ENCODE measurements around the gene NDE1.
"Not testable (repeated sequence)": the region's sequence is repeated elsewhere in the genome, so short reads cannot be mapped to it uniquely, and the experiment has no call there.

NDE1 gene

GRCh38 chr16:15714393-15715172 lies 64.5 kb downstream of the NDE1 start:
- H3K4me3 Mint-ChIP-seq, result no peak overlapping the region

GRCh38 chr16:15715221-15715620 lies 65.2 kb downstream of the NDE1 start:
- Mint-ChIP-seq H3K4me3 (no peak overlapping the region), H3K27me3 (no peaks in the 10 kb centered on the region), H3K4me1 (ENCODE audit: low read depth) (peaks cover 6% of the 10 kb centered on the region), H3K9me3 (ENCODE audit: low read depth) (no peaks in the 10 kb centered on the region), H3K36me3 (peaks cover 2% of the 10 kb centered on the region), H3K27ac (no peak overlapping the region)

More at GRCh38 chr16:15714393-15715172, 64.5 kb downstream of the NDE1 start:
- peaks cover 2% of the 10 kb centered on the region for H3K36me3 Mint-ChIP-seq
- no peaks in the 10 kb centered on the region for H3K27me3 Mint-ChIP-seq
- H3K4me1 Mint-ChIP-seq (ENCODE audit: low read depth), result peaks cover 6% of the 10 kb centered on the region
- no peaks in the 10 kb centered on the region for H3K9me3 Mint-ChIP-seq (ENCODE audit: low read depth)
- no peak overlapping the region for H3K27ac Mint-ChIP-seq

GRCh38 chr16:15716694-15717447 lies 66.8 kb downstream of the NDE1 start:
- H3K36me3 Mint-ChIP-seq, result peaks cover 2% of the 10 kb centered on the region
- no peak overlapping the region for H3K27ac Mint-ChIP-seq
- peaks cover 3% of the 10 kb centered on the region for H3K4me1 Mint-ChIP-seq (ENCODE audit: low read depth)
- H3K4me3 Mint-ChIP-seq, result no peak overlapping the region
- no peaks in the 10 kb centered on the region for H3K9me3 Mint-ChIP-seq (ENCODE audit: low read depth)
- H3K27me3 Mint-ChIP-seq, result no peaks in the 10 kb centered on the region

GRCh38 chr16:15721018-15721417 lies 71.0 kb downstream of the NDE1 start:
- H3K27ac Mint-ChIP-seq, result no peak overlapping the region
- H3K9me3 Mint-ChIP-seq (ENCODE audit: low read depth), result no peaks in the 10 kb centered on the region
- H3K4me3 Mint-ChIP-seq, result no peak overlapping the region
- H3K4me1 Mint-ChIP-seq (ENCODE audit: low read depth), result no peaks in the 10 kb centered on the region
- H3K27me3 Mint-ChIP-seq, result no peaks in the 10 kb centered on the region
- peaks cover 7% of the 10 kb centered on the region for H3K36me3 Mint-ChIP-seq

GRCh38 chr16:15723808-15724207 lies 73.8 kb downstream of the NDE1 start:
- H3K27ac Mint-ChIP-seq, result no peak overlapping the region
- H3K36me3 Mint-ChIP-seq, result peaks cover 8% of the 10 kb centered on the region
- H3K27me3 Mint-ChIP-seq, result no peaks in the 10 kb centered on the region

GRCh38 chr16:15725641-15726240 lies 75.7 kb downstream of the NDE1 start:
- Mint-ChIP-seq H3K27ac (no peak overlapping the region), H3K27me3 (no peaks in the 10 kb centered on the region), H3K36me3 (peaks cover 8% of the 10 kb centered on the region)

More at GRCh38 chr16:15723808-15724207, 73.8 kb downstream of the NDE1 start:
- Mint-ChIP-seq H3K4me3 (no peak overlapping the region), H3K9me3 (ENCODE audit: low read depth) (no peaks in the 10 kb centered on the region), H3K4me1 (ENCODE audit: low read depth) (no peaks in the 10 kb centered on the region)

GRCh38 chr16:15726715-15727114 lies 76.7 kb downstream of the NDE1 start:
- Mint-ChIP-seq H3K36me3 (peaks cover 8% of the 10 kb centered on the region), H3K27ac (no peak overlapping the region), H3K9me3 (ENCODE audit: low read depth) (no peaks in the 10 kb centered on the region), H3K4me1 (ENCODE audit: low read depth) (no peaks in the 10 kb centered on the region), H3K27me3 (no peaks in the 10 kb centered on the region), H3K4me3 (no peak overlapping the region)

More at GRCh38 chr16:15725641-15726240, 75.7 kb downstream of the NDE1 start:
- Mint-ChIP-seq H3K4me3 (no peak overlapping the region), H3K9me3 (ENCODE audit: low read depth) (no peaks in the 10 kb centered on the region), H3K4me1 (ENCODE audit: low read depth) (no peaks in the 10 kb centered on the region)

- not testable (repeated sequence) for H3K27me3 Mint-ChIP-seq; H3K4me1 Mint-ChIP-seq (ENCODE audit: low read depth); H3K27ac Mint-ChIP-seq; H3K36me3 Mint-ChIP-seq; H3K4me3 Mint-ChIP-seq; H3K9me3 Mint-ChIP-seq (ENCODE audit: low read depth)
Observed at GRCh38 chr16:15727697-15728096, 77.7 kb downstream of the NDE1 start.

- H3K27ac Mint-ChIP-seq, result no peak overlapping the region
- H3K4me3 Mint-ChIP-seq, result no peak overlapping the region
- no peaks in the 10 kb centered on the region for H3K27me3 Mint-ChIP-seq
- peaks cover 8% of the 10 kb centered on the region for H3K36me3 Mint-ChIP-seq
- no peaks in the 10 kb centered on the region for H3K4me1 Mint-ChIP-seq (ENCODE audit: low read depth)
- no peaks in the 10 kb centered on the region for H3K9me3 Mint-ChIP-seq (ENCODE audit: low read depth)
Observed at GRCh38 chr16:15729152-15729551, 79.1 kb downstream of the NDE1 start.

- H3K9me3 Mint-ChIP-seq (ENCODE audit: low read depth), result no peaks in the 10 kb centered on the region
- no peak overlapping the region for H3K4me3 Mint-ChIP-seq
- H3K36me3 Mint-ChIP-seq, result no peaks in the 10 kb centered on the region
- H3K27me3 Mint-ChIP-seq, result no peaks in the 10 kb centered on the region
- peak overlapping the region; percentile 5 for H3K27ac Mint-ChIP-seq
- no peaks in the 10 kb centered on the region for H3K4me1 Mint-ChIP-seq (ENCODE audit: low read depth)
Observed at GRCh38 chr16:15732416-15732815, 82.4 kb downstream of the NDE1 start.

- H3K4me1 Mint-ChIP-seq (ENCODE audit: low read depth), result no peaks in the 10 kb centered on the region
- H3K27me3 Mint-ChIP-seq, result no peaks in the 10 kb centered on the region
- H3K36me3 Mint-ChIP-seq, result peaks cover 2% of the 10 kb centered on the region
- no peak overlapping the region for H3K4me3 Mint-ChIP-seq
- H3K9me3 Mint-ChIP-seq (ENCODE audit: low read depth), result no peaks in the 10 kb centered on the region
- H3K27ac Mint-ChIP-seq, result peak overlapping the region; percentile 22
Observed at GRCh38 chr16:15735610-15736009, 85.6 kb downstream of the NDE1 start.

- Mint-ChIP-seq H3K27me3 (no peaks in the 10 kb centered on the region), H3K4me3 (no peak overlapping the region), H3K36me3 (peaks cover 4% of the 10 kb centered on the region), H3K27ac (no peak overlapping the region), H3K9me3 (ENCODE audit: low read depth) (no peaks in the 10 kb centered on the region), H3K4me1 (ENCODE audit: low read depth) (no peaks in the 10 kb centered on the region)
Observed at GRCh38 chr16:15736529-15736928, 86.5 kb downstream of the NDE1 start.

GRCh38 chr16:15737140-15737644 lies 87.1 kb downstream of the NDE1 start:
- Mint-ChIP-seq H3K36me3 (peaks cover 7% of the 10 kb centered on the region), H3K4me1 (ENCODE audit: low read depth) (no peaks in the 10 kb centered on the region), H3K9me3 (ENCODE audit: low read depth) (no peaks in the 10 kb centered on the region), H3K4me3 (no peak overlapping the region), H3K27ac (no peak overlapping the region), H3K27me3 (no peaks in the 10 kb centered on the region)

- no peaks in the 10 kb centered on the region for H3K9me3 Mint-ChIP-seq (ENCODE audit: low read depth)
- H3K27me3 Mint-ChIP-seq, result no peaks in the 10 kb centered on the region
- no peak overlapping the region for H3K4me3 Mint-ChIP-seq
- H3K4me1 Mint-ChIP-seq (ENCODE audit: low read depth), result no peaks in the 10 kb centered on the region
- H3K27ac Mint-ChIP-seq, result no peak overlapping the region
- peaks cover 10% of the 10 kb centered on the region for H3K36me3 Mint-ChIP-seq
Observed at GRCh38 chr16:15739464-15739863, 89.4 kb downstream of the NDE1 start.

- Mint-ChIP-seq H3K9me3 (ENCODE audit: low read depth) (no peaks in the 10 kb centered on the region), H3K27ac (no peak overlapping the region), H3K4me1 (ENCODE audit: low read depth) (no peaks in the 10 kb centered on the region), H3K36me3 (peaks cover 10% of the 10 kb centered on the region), H3K4me3 (no peak overlapping the region), H3K27me3 (no peaks in the 10 kb centered on the region)
Observed at GRCh38 chr16:15739950-15740349, 89.9 kb downstream of the NDE1 start.

All from activated naive CD8-positive, alpha-beta T cell (primary cell).